ENCODE measurements around the gene ACP5. TPM values are rescaled to one million over a fixed set of nuclear protein-coding genes. Genes with fewer than 3 reads are reported as not detected.

The ACP5 gene
- total and polyA plus RNA-seq, 10 of the 15 experiments (the other 5 are each of a cell fraction or from before 2014, with no cell fraction given): 1.0 to 73.4 (median 36.8) TPM

DNA sequence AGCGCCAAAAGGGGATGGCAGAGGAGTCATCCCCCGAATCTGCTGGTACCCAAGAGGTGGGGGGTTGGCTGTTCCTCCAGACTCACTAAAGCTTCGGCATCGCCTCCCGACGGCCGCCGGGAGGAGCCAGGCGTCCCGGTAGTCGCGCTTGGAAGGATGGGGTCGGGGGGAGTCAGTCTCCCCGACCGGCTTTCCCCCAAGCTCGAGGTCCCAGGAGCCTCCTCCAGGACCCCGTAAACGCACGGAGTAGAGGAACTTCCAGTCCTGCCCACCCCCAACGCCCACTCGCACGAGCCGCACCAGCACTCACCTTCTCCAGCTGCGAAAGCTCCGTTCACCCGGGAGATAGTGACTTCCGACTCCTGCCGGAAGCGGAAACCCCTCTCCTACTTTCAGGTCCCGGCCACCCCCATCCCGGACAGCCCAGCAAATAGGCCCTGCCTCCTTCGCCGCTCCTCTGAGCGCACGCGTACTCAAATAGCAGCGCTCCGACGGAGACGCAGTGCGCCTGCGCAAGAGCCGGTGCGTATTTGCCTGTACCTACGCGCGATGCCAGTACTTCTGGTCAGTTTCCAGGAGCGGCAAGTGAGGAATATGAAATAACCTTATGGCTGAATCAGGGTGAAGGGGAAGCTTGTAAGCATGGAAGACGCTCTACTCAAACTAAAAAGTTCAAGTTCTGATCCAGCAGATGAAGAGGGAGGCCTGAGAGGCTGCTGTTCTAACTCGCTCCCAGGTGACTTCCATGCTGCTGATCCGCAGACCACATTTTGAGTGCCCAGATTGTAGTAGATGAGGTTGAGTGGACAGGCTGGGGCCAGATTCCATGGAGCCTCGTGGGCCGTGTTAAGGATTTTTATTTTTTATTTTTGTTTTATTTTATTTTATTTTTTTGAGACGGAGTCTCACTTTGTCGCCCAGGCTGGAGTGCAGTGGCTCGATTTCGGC, 18.3 kb downstream of the ACP5 start, which contains the start of gene ELOF1 (continued):
- TF ChIP-seq TBL1XR1 (IDR thresholded peaks at IDR 0.05; ENCODE audit: low read depth, low read length): no peak
- TF ChIP-seq ZZZ3 (IDR thresholded peaks at IDR 0.05; ENCODE audit: control insufficient read depth, insufficient read length, low read depth): no peak
- no peak for TF ChIP-seq MTA2 (IDR thresholded peaks at IDR 0.05; ENCODE audit: low read depth)
- TF ChIP-seq CUX1 (IDR thresholded peaks at IDR 0.05; ENCODE audit: insufficient replicate concordance, low read depth, low read length): no peak
- TF ChIP-seq SUZ12 (IDR thresholded peaks at IDR 0.05; ENCODE audit: unreplicated experiment): no peak
- no peak for TF ChIP-seq NFYA (IDR thresholded peaks at IDR 0.05; ENCODE audit: borderline replicate concordance, low read depth, low read length)
- TF ChIP-seq NFIC (IDR thresholded peaks at IDR 0.05; ENCODE audit: low read depth, low read length): no peak
- no peak for TF ChIP-seq CHD4 (IDR thresholded peaks at IDR 0.05)
- TF ChIP-seq ATF7 (IDR thresholded peaks at IDR 0.05; ENCODE audit: low read depth): no peak
- no peak for TF ChIP-seq RCOR1 (conservative IDR thresholded peaks at IDR 0.05; ENCODE audit: low read depth, low read length)
- TF ChIP-seq, protein P1, sequence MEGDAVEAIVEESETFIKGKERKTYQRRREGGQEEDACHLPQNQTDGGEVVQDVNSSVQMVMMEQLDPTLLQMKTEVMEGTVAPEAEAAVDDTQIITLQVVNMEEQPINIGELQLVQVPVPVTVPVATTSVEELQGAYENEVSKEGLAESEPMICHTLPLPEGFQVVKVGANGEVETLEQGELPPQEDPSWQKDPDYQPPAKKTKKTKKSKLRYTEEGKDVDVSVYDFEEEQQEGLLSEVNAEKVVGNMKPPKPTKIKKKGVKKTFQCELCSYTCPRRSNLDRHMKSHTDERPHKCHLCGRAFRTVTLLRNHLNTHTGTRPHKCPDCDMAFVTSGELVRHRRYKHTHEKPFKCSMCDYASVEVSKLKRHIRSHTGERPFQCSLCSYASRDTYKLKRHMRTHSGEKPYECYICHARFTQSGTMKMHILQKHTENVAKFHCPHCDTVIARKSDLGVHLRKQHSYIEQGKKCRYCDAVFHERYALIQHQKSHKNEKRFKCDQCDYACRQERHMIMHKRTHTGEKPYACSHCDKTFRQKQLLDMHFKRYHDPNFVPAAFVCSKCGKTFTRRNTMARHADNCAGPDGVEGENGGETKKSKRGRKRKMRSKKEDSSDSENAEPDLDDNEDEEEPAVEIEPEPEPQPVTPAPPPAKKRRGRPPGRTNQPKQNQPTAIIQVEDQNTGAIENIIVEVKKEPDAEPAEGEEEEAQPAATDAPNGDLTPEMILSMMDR (IDR thresholded peaks at IDR 0.05 in 2 of 3, conservative IDR thresholded peaks at IDR 0.05 in 1 of 3; ENCODE audit: control insufficient read depth in 2 of 3, extremely low read depth in 1 of 3, insufficient read depth in 1 of 3, low read depth in 3 of 3, low read length in 3 of 3): peak in 1 of 3 experiments; percentile 12; a peak in 1 of 6 replicates
- TF ChIP-seq, protein P2, sequence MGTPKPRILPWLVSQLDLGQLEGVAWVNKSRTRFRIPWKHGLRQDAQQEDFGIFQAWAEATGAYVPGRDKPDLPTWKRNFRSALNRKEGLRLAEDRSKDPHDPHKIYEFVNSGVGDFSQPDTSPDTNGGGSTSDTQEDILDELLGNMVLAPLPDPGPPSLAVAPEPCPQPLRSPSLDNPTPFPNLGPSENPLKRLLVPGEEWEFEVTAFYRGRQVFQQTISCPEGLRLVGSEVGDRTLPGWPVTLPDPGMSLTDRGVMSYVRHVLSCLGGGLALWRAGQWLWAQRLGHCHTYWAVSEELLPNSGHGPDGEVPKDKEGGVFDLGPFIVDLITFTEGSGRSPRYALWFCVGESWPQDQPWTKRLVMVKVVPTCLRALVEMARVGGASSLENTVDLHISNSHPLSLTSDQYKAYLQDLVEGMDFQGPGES (IDR thresholded peaks at IDR 0.05): no peak
- TF ChIP-seq DPF2 (IDR thresholded peaks at IDR 0.05): peak; percentile 43; the same call in 1 of the 2 replicates
- 0 out of 2 replicates have a peak, but pooled peaks have one; percentile 54 for TF ChIP-seq RB1 (IDR thresholded peaks at IDR 0.05; ENCODE audit: borderline replicate concordance)
- no peak for TF ChIP-seq RAD51 (IDR thresholded peaks at IDR 0.05)
- TF ChIP-seq CBX5 (IDR thresholded peaks at IDR 0.05; ENCODE audit: low read depth): no peak
- TF ChIP-seq IKZF1 (conservative IDR thresholded peaks at IDR 0.05): peak; percentile 84
- TF ChIP-seq SUPT20H (IDR thresholded peaks at IDR 0.05; ENCODE audit: borderline replicate concordance, control insufficient read depth, low read depth, low read length): no peak
- no peak for TF ChIP-seq TARDBP (IDR thresholded peaks at IDR 0.05; ENCODE audit: borderline replicate concordance)
- peak; percentile 74 for TF ChIP-seq TCF12 (IDR thresholded peaks at IDR 0.05; ENCODE audit: low read depth, low read length)
- no peak for TF ChIP-seq MYB (IDR thresholded peaks at IDR 0.05; ENCODE audit: borderline replicate concordance, low read depth, low read length)
- no peak for TF ChIP-seq YBX1 (IDR thresholded peaks at IDR 0.05)
- peak; percentile 54; the same call in 1 of the 2 replicates for TF ChIP-seq YY1 (IDR thresholded peaks at IDR 0.05; ENCODE audit: low read depth, low read length)
